Gastrocnemius medialis (tissue), 4 donors: ENCODE data around the gene PDPN.

ENCODE experiments used
- POLR2A ChIP-seq, 2 donors: fragments of 450-650 bp; IDR thresholded peaks; one replicate each; pipeline ENCODE4 v1.6.1; 2017; ENCODE audit warnings: antibody characterized with exemption in 2 of 2, mild to moderate bottlenecking in 2 of 2, moderate library complexity in 2 of 2
- TF ChIP-seq, protein P1 (sequence below), 5 experiments: fragments of 450-650 bp in 3 of 5; fragments of 200-600 bp in 2 of 5; sonication (generic) in 2 of 5; IDR thresholded peaks in 4 of 5; conservative IDR thresholded peaks in 1 of 5; 1 replicate in 4 of 5; 2 replicates in 1 of 5; pipeline ENCODE4 v1.5.1; 2016 to 2019; ENCODE audit warnings: antibody characterized with exemption in 5 of 5, mild to moderate bottlenecking in 3 of 5, moderate library complexity in 3 of 5

- TF ChIP-seq, protein P1, sequence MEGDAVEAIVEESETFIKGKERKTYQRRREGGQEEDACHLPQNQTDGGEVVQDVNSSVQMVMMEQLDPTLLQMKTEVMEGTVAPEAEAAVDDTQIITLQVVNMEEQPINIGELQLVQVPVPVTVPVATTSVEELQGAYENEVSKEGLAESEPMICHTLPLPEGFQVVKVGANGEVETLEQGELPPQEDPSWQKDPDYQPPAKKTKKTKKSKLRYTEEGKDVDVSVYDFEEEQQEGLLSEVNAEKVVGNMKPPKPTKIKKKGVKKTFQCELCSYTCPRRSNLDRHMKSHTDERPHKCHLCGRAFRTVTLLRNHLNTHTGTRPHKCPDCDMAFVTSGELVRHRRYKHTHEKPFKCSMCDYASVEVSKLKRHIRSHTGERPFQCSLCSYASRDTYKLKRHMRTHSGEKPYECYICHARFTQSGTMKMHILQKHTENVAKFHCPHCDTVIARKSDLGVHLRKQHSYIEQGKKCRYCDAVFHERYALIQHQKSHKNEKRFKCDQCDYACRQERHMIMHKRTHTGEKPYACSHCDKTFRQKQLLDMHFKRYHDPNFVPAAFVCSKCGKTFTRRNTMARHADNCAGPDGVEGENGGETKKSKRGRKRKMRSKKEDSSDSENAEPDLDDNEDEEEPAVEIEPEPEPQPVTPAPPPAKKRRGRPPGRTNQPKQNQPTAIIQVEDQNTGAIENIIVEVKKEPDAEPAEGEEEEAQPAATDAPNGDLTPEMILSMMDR (IDR thresholded peaks at IDR 0.05 in 4 of 5, conservative IDR thresholded peaks at IDR 0.05 in 1 of 5), result no peak
- TF ChIP-seq POLR2A (IDR thresholded peaks at IDR 0.05), result no peak
Measured at GRCh38 chr1:13586001-13586400, 2.4 kb downstream of the PDPN start.
